IMR-90 (cell line): Measurements from ENCODE around the gene HNRNPLL. TPM values are rescaled to one million over a fixed set of nuclear protein-coding genes. Genes with fewer than 3 reads are reported as not detected.

Source experiments
- ATAC-seq: fragments of 200-7000 bp; cut with Tn5 transposase; 2 replicates; pipeline ENCODE4 v1.9.1; 2020; ENCODE audit warnings: low read depth, mild to moderate bottlenecking, moderate library complexity
- BruUV-seq: library from RNA; stranded (reverse); fragments of 400-500 nt; replicated peaks from 2 replicates; lab custom pipeline; 2021; lab: Mats Ljungman, UMichigan
- CTCF ChIA-PET: fragments of 300-600 bp; formaldehyde crosslinking; extraction: SDS; loops from one replicate; lab custom pipeline; 2021; ENCODE audit warnings: antibody characterized with exemption; lab: Yijun Ruan, JAX
- POLR2A ChIA-PET: fragments of 300-600 bp; sonication (Branson Sonifier 250); formaldehyde crosslinking; loops from one replicate; lab custom pipeline; 2022; ENCODE audit warnings: antibody characterized with exemption; ENCODE audit not compliant: unreplicated experiment; lab: Charles Lee
- DNase-seq: peaks from one replicate; pipeline ENCODE4 v3.0.0; 2013
- H2AFZ ChIP-seq: replicated peaks from 2 replicates; pipeline ENCODE3; 2013; ENCODE audit warnings: low read length, mild to moderate bottlenecking; ENCODE audit not compliant: poor library complexity
- H2AK5ac ChIP-seq: 2 replicates; pipeline ENCODE4 v1.6.1; 2013; ENCODE audit warnings: low read depth, low read length, inconsistent platforms
- H2AK9ac ChIP-seq: replicated peaks from 2 replicates; pipeline ENCODE3; 2013; ENCODE audit warnings: mild to moderate bottlenecking, low read depth, low read length, moderate library complexity; ENCODE audit not compliant: poor library complexity
- H2BK120ac ChIP-seq: 2 replicates; pipeline ENCODE4 v1.6.1; 2013; ENCODE audit warnings: low read depth, low read length, inconsistent platforms
- H2BK15ac ChIP-seq: 3 replicates; pipeline ENCODE4 v1.6.1; 2013; ENCODE audit warnings: low read depth, low read length, inconsistent platforms
- H2BK20ac ChIP-seq: 2 replicates; pipeline ENCODE4 v1.6.1; 2013; ENCODE audit warnings: low read depth, mild to moderate bottlenecking, inconsistent platforms, low read length, moderate library complexity
- H2BK5ac ChIP-seq: 2 replicates; pipeline ENCODE4 v1.6.1; 2013; ENCODE audit warnings: mild to moderate bottlenecking, low read depth, low read length, inconsistent platforms; ENCODE audit not compliant: poor library complexity, severe bottlenecking
- H3K14ac ChIP-seq: replicated peaks from 2 replicates; pipeline ENCODE4 v1.6.1; 2013; ENCODE audit warnings: low read depth, low read length, inconsistent platforms
- H3K18ac ChIP-seq: 2 replicates; pipeline ENCODE4 v1.6.1; 2013; ENCODE audit warnings: low read depth, low read length, control low read depth
- H3K23ac ChIP-seq: 2 replicates; pipeline ENCODE4 v1.6.1; 2013; ENCODE audit warnings: low read depth, low read length, inconsistent platforms
- H3K27ac ChIP-seq: 2 replicates; pipeline ENCODE4 v1.5.1; 2013; ENCODE audit warnings: mild to moderate bottlenecking, control low read depth, low read length; ENCODE audit not compliant: insufficient read depth
- H3K27me3 ChIP-seq: 2 replicates; pipeline ENCODE4 v1.6.1; 2013; ENCODE audit warnings: low read length; ENCODE audit not compliant: control insufficient read depth, insufficient read depth
- H3K36me3 ChIP-seq: 2 replicates; pipeline ENCODE4 v1.6.1; 2013; ENCODE audit warnings: low read length, mixed read lengths; ENCODE audit not compliant: control insufficient read depth, insufficient read depth
- H3K4ac ChIP-seq: 2 replicates; pipeline ENCODE4 v1.6.1; 2013; ENCODE audit warnings: low read depth, low read length, inconsistent platforms
- H3K4me1 ChIP-seq: 2 replicates; pipeline ENCODE4 v1.6.1; 2013; ENCODE audit warnings: low read length, mixed read lengths; ENCODE audit not compliant: control insufficient read depth, insufficient read depth
- H3K4me2 ChIP-seq: 2 replicates; pipeline ENCODE4 v1.6.1; 2013; ENCODE audit warnings: low read depth, mild to moderate bottlenecking, control low read depth, low read length, moderate library complexity
- H3K4me3 ChIP-seq: 2 replicates; pipeline ENCODE4 v1.5.1; 2013; ENCODE audit warnings: low read depth, mild to moderate bottlenecking, control low read depth, low read length, moderate library complexity; ENCODE audit not compliant: insufficient read depth
- H3K56ac ChIP-seq: 2 replicates; pipeline ENCODE4 v1.6.1; 2013; ENCODE audit warnings: low read length, inconsistent platforms; ENCODE audit not compliant: insufficient read depth; ENCODE audit errors: extremely low read depth
- H3K79me1 ChIP-seq, 2 experiments: 2 replicates each; pipeline ENCODE4 v1.6.1; 2013; ENCODE audit warnings: low read length in 2 of 2, inconsistent platforms in 1 of 2, low read depth in 1 of 2
- H3K9ac ChIP-seq: 2 replicates; pipeline ENCODE4 v1.6.1; 2013; ENCODE audit warnings: low read depth, low read length, control low read depth
- H3K9me1 ChIP-seq: 2 replicates; pipeline ENCODE4 v1.6.1; 2013; ENCODE audit warnings: low read length, inconsistent platforms; ENCODE audit not compliant: insufficient read depth
- H3K9me3 ChIP-seq: 2 replicates; pipeline ENCODE4 v1.6.1; 2013; ENCODE audit warnings: low read length; ENCODE audit not compliant: control insufficient read depth, insufficient read depth
- H4K20me1 ChIP-seq: 2 replicates; pipeline ENCODE4 v1.6.1; 2013; ENCODE audit warnings: low read length, inconsistent platforms; ENCODE audit not compliant: insufficient read depth
- H4K5ac ChIP-seq: 2 replicates; pipeline ENCODE4 v1.6.1; 2013; ENCODE audit warnings: mild to moderate bottlenecking, low read depth, low read length, control low read depth
- H4K8ac ChIP-seq, 2 experiments: 2 replicates each; pipeline ENCODE4 v1.6.1; 2013; ENCODE audit warnings: low read depth in 2 of 2, low read length in 2 of 2, control low read depth in 1 of 2, inconsistent platforms in 1 of 2
- H4K91ac ChIP-seq: 2 replicates; pipeline ENCODE4 v1.6.1; 2013; ENCODE audit warnings: low read depth, low read length, inconsistent platforms; ENCODE audit not compliant: insufficient read depth
- BHLHE40 ChIP-seq: fragments of 150-350 bp; IDR thresholded peaks from 2 replicates; pipeline ENCODE4 v1.6.1; 2016; ENCODE audit warnings: mild to moderate bottlenecking, low read depth, low read length
- CEBPB ChIP-seq: IDR thresholded peaks from 2 replicates; pipeline ENCODE4 v1.6.1; 2012; ENCODE audit warnings: low read depth, low read length, improper control_type of control experiment
- CHD1 ChIP-seq: IDR thresholded peaks from 2 replicates; pipeline ENCODE4 v1.6.1; 2012; ENCODE audit warnings: low read depth, low read length, improper control_type of control experiment
- MXI1 ChIP-seq: IDR thresholded peaks from 2 replicates; pipeline ENCODE4 v1.6.1; 2012; ENCODE audit warnings: low read depth, mild to moderate bottlenecking, low read length, moderate library complexity, borderline replicate concordance
- NFE2L2 ChIP-seq: fragments of 150-350 bp; IDR thresholded peaks from 2 replicates; pipeline ENCODE4 v1.6.1; 2016; ENCODE audit warnings: low read depth, mild to moderate bottlenecking, low read length
- POLR2A ChIP-seq: IDR thresholded peaks from 2 replicates; pipeline ENCODE4 v1.6.1; 2012; ENCODE audit warnings: mild to moderate bottlenecking, low read depth, low read length
- RFX5 ChIP-seq: IDR thresholded peaks from 2 replicates; pipeline ENCODE4 v1.8.0; 2012; ENCODE audit warnings: low read depth, mild to moderate bottlenecking, low read length, moderate library complexity
- SMC3 ChIP-seq: fragments of 150-350 bp; IDR thresholded peaks from 2 replicates; pipeline ENCODE4 v1.6.1; 2016; ENCODE audit warnings: low read depth, mild to moderate bottlenecking, antibody characterized with exemption, low read length, moderate library complexity
- USF2 ChIP-seq: fragments of 150-350 bp; IDR thresholded peaks from 2 replicates; pipeline ENCODE4 v1.6.1; 2017; ENCODE audit warnings: mild to moderate bottlenecking, antibody characterized with exemption, low read length, low read depth
- WGBS, 2 experiments: methylation state at CpG; one replicate each; pipeline versions ENCODE4 v1.1.5 to v1.1.7; 2013; ENCODE audit warnings: missing lambda C conversion rate in 2 of 2; ENCODE audit not compliant: insufficient read length in 1 of 2; ENCODE audit errors: extremely low coverage in 2 of 2; 5-methylcytosine and 5-hydroxymethylcytosine counted together
- dilution Hi-C: fragments of 300-500 bp; cut with HindIII; formaldehyde crosslinking; loops from one replicate; pipeline ENCODE4 v1.14.3; 2018; ENCODE audit warnings: low sequenced_read_pairs; ENCODE audit not compliant: unreplicated experiment
- in situ Hi-C: fragments of 300-500 bp; cut with MboI; formaldehyde crosslinking; loops from 3 replicates; pipeline ENCODE4 v1.14.3; 2019; ENCODE audit warnings: low sequenced_read_pairs, inconsistent platforms, mixed read lengths
- intact Hi-C: fragments of 100-400 bp; cut with micrococcal nuclease; formaldehyde crosslinking; loops from 2 replicates; pipeline ENCODE4 v1.10.0; 2022
- polyA plus RNA-seq, 3 experiments: library from polyadenylated mRNA; depleted of rRNA; stranded (reverse); fragments of >200 nt; gene quantifications; 2 replicates each; pipeline ENCODE4 v1.2.3, GENCODE V29; 2012; ENCODE audit warnings: low replicate concordance in 1 of 3
- total RNA-seq: library from RNA; depleted of rRNA; stranded (reverse); fragments of >200 nt; gene quantifications from 2 replicates; pipeline ENCODE4 v1.2.3, GENCODE V29; 2012
- TF ChIP-seq, protein P1 (sequence below): fragments of 150-350 bp; IDR thresholded peaks from 2 replicates; pipeline ENCODE4 v1.6.1; 2016; ENCODE audit warnings: low read depth, mild to moderate bottlenecking, low read length, moderate library complexity, borderline replicate concordance

HNRNPLL gene
- total and polyA plus RNA-seq, 2 of the 4 experiments (the other 2 are of a cell fraction), result 23.7 to 53.1 TPM

DNA sequence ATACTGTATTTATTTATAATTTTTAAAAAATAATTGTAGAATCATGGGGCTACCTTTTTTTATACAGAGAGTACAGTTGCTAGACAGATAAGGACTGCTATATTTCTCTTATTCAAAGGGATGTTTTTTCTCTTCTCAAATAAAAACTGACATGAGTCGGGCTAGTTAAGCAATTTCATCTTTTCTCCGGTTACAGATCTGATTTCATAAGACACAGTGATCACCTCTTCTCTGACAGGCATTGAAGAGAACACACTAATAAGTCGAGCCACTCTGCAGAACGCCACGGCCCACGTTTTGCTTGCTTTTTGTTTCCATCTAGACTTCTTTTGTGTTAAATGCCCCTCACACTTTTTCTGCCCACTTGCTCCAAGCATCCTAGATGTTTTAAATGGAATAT is 85.4 kb downstream of the HNRNPLL start:
- no peak overlapping the region for H3K27ac ChIP-seq
- 65% methylated on average over 2 of the region's 6 CpGs; no CpG with 5 or more reads in 1 of the 2 experiments for WGBS, 2 experiments
- H3K9me1 ChIP-seq, result no peaks in the 10 kb centered on the region
- no peak overlapping the region for H2BK120ac ChIP-seq
- no peak overlapping the region for H3K4me3 ChIP-seq
- H2BK5ac ChIP-seq, result no peak overlapping the region
- H2AK5ac ChIP-seq, result no peak overlapping the region
- H3K18ac ChIP-seq, result no peak overlapping the region
- ChIA-PET POLR2A (interaction anchor here (0.6 kb wide), 1 partner anchor 233 kb away, joined by 3 read pairs; no protein-coding TSS in a partner anchor), CTCF (no interaction called here)
- no peak for TF ChIP-seq USF2
- TF ChIP-seq MXI1, result no peak
- TF ChIP-seq POLR2A, result no peak
- TF ChIP-seq NFE2L2, result no peak
- TF ChIP-seq RFX5, result no peak
- TF ChIP-seq, protein P1, sequence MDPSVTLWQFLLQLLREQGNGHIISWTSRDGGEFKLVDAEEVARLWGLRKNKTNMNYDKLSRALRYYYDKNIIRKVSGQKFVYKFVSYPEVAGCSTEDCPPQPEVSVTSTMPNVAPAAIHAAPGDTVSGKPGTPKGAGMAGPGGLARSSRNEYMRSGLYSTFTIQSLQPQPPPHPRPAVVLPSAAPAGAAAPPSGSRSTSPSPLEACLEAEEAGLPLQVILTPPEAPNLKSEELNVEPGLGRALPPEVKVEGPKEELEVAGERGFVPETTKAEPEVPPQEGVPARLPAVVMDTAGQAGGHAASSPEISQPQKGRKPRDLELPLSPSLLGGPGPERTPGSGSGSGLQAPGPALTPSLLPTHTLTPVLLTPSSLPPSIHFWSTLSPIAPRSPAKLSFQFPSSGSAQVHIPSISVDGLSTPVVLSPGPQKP, result no peak
- no peak for TF ChIP-seq CHD1
- TF ChIP-seq SMC3, result no peak
- no peak for TF ChIP-seq BHLHE40
- no peak for TF ChIP-seq CEBPB
- no peaks in the 10 kb centered on the region for H3K9me3 ChIP-seq
- H4K5ac ChIP-seq, result no peak overlapping the region
- no TSS peak for BruUV-seq
- no peak overlapping the region for H3K14ac ChIP-seq
- no peaks in the 10 kb centered on the region for H3K36me3 ChIP-seq
- dilution Hi-C loops, result no loop called here
- intact Hi-C loops, result no loop called here
- H3K4ac ChIP-seq, result no peak overlapping the region
- H3K56ac ChIP-seq, result no peak overlapping the region
- in situ Hi-C loops, result loop anchor here (25.0 kb wide), 1 partner anchor 205 kb away; no protein-coding TSS in a partner anchor
- H4K91ac ChIP-seq, result no peak overlapping the region
- DNase-seq (no peak), ATAC-seq (no peak)
- no peaks in the 10 kb centered on the region for H4K20me1 ChIP-seq
- H3K9ac ChIP-seq, result no peak overlapping the region
- H2AK9ac ChIP-seq, result no peak overlapping the region
- no peaks in the 10 kb centered on the region for H3K4me1 ChIP-seq
- no peak overlapping the region for H2BK20ac ChIP-seq
- H3K79me1 ChIP-seq, result no peaks in the 10 kb centered on the region
- no peak overlapping the region for H2BK15ac ChIP-seq
- no peak overlapping the region for H3K4me2 ChIP-seq
- peaks cover 27% of the 10 kb centered on the region for H3K27me3 ChIP-seq
- no peak overlapping the region for H3K23ac ChIP-seq
- H2AFZ ChIP-seq, result no peak overlapping the region
- H4K8ac ChIP-seq, result no peak overlapping the region
